ENCODE results near the gene ZC3H7B.

DNA sequence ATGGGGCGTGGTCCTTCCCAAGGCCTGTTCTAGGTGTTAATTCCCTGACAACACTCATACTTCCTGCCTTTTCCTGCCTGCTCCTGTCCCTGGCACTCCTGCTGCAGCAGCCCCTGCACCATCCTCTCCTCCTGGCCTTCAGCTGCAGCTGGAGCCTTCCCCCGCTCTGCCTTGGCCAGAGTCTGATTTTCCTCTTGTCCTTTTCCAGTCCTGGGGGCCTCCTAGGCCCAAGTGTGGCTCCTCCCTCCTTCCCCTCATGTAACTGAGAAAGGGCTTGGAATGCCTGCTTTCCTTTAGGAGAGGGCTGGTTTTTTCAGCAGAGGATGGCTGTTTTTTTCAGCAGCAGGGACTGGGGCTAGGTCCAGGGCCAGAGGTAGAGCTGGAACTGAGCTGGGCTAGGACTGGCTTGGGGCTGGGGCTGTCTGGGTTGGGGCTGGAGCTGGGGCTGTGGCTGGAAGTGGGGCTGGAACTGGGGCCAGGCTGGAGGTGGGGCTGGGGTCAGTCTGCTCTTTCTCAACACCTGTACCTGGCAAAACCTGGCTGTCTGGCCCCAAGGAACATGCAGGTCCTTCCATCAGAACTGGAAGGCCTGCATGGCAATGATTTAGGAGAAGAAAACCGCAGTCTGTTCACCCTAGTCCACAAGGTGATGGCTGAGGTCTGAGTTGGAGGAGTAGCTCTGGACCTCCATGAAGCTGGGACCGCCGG is 23.6 kb downstream of the ZC3H7B start:
- TF ChIP-seq, protein P1, sequence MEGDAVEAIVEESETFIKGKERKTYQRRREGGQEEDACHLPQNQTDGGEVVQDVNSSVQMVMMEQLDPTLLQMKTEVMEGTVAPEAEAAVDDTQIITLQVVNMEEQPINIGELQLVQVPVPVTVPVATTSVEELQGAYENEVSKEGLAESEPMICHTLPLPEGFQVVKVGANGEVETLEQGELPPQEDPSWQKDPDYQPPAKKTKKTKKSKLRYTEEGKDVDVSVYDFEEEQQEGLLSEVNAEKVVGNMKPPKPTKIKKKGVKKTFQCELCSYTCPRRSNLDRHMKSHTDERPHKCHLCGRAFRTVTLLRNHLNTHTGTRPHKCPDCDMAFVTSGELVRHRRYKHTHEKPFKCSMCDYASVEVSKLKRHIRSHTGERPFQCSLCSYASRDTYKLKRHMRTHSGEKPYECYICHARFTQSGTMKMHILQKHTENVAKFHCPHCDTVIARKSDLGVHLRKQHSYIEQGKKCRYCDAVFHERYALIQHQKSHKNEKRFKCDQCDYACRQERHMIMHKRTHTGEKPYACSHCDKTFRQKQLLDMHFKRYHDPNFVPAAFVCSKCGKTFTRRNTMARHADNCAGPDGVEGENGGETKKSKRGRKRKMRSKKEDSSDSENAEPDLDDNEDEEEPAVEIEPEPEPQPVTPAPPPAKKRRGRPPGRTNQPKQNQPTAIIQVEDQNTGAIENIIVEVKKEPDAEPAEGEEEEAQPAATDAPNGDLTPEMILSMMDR (conservative IDR thresholded peaks at IDR 0.05; ENCODE audit: low read length), result no peak
- TF ChIP-seq EZH2phosphoT487 (IDR thresholded peaks at IDR 0.05; ENCODE audit: borderline replicate concordance), result no peak
